IMR-90 (cell line): Measurements from ENCODE around the gene SGPL1. TPM values are rescaled to one million over a fixed set of nuclear protein-coding genes. Genes with fewer than 3 reads are reported as not detected.
"Not testable (repeated sequence)": the region's sequence is repeated elsewhere in the genome, so short reads cannot be mapped to it uniquely, and the experiment has no call there.

Experiments
- ATAC-seq: fragments of 200-7000 bp; cut with Tn5 transposase; 2 replicates; pipeline ENCODE4 v1.9.1; 2020; ENCODE audit warnings: low read depth, mild to moderate bottlenecking, moderate library complexity
- BruUV-seq: library from RNA; stranded (reverse); fragments of 400-500 nt; replicated peaks from 2 replicates; lab custom pipeline; 2021; lab: Mats Ljungman, UMichigan
- CTCF ChIA-PET: fragments of 300-600 bp; formaldehyde crosslinking; extraction: SDS; loops from one replicate; lab custom pipeline; 2021; ENCODE audit warnings: antibody characterized with exemption; lab: Yijun Ruan, JAX
- POLR2A ChIA-PET: fragments of 300-600 bp; sonication (Branson Sonifier 250); formaldehyde crosslinking; loops from one replicate; lab custom pipeline; 2022; ENCODE audit warnings: antibody characterized with exemption; ENCODE audit not compliant: unreplicated experiment; lab: Charles Lee
- DNase-seq: peaks from one replicate; pipeline ENCODE4 v3.0.0; 2013
- H2AFZ ChIP-seq: replicated peaks from 2 replicates; pipeline ENCODE3; 2013; ENCODE audit warnings: low read length, mild to moderate bottlenecking; ENCODE audit not compliant: poor library complexity
- H2AK5ac ChIP-seq: 2 replicates; pipeline ENCODE4 v1.6.1; 2013; ENCODE audit warnings: low read depth, low read length, inconsistent platforms
- H2AK9ac ChIP-seq: replicated peaks from 2 replicates; pipeline ENCODE3; 2013; ENCODE audit warnings: mild to moderate bottlenecking, low read depth, low read length, moderate library complexity; ENCODE audit not compliant: poor library complexity
- H2BK120ac ChIP-seq: 2 replicates; pipeline ENCODE4 v1.6.1; 2013; ENCODE audit warnings: low read depth, low read length, inconsistent platforms
- H2BK15ac ChIP-seq: 3 replicates; pipeline ENCODE4 v1.6.1; 2013; ENCODE audit warnings: low read depth, low read length, inconsistent platforms
- H2BK20ac ChIP-seq: 2 replicates; pipeline ENCODE4 v1.6.1; 2013; ENCODE audit warnings: low read depth, mild to moderate bottlenecking, inconsistent platforms, low read length, moderate library complexity
- H2BK5ac ChIP-seq: 2 replicates; pipeline ENCODE4 v1.6.1; 2013; ENCODE audit warnings: mild to moderate bottlenecking, low read depth, low read length, inconsistent platforms; ENCODE audit not compliant: poor library complexity, severe bottlenecking
- H3K14ac ChIP-seq: replicated peaks from 2 replicates; pipeline ENCODE4 v1.6.1; 2013; ENCODE audit warnings: low read depth, low read length, inconsistent platforms
- H3K18ac ChIP-seq: 2 replicates; pipeline ENCODE4 v1.6.1; 2013; ENCODE audit warnings: low read depth, low read length, control low read depth
- H3K23ac ChIP-seq: 2 replicates; pipeline ENCODE4 v1.6.1; 2013; ENCODE audit warnings: low read depth, low read length, inconsistent platforms
- H3K27ac ChIP-seq: 2 replicates; pipeline ENCODE4 v1.5.1; 2013; ENCODE audit warnings: mild to moderate bottlenecking, control low read depth, low read length; ENCODE audit not compliant: insufficient read depth
- H3K27me3 ChIP-seq: 2 replicates; pipeline ENCODE4 v1.6.1; 2013; ENCODE audit warnings: low read length; ENCODE audit not compliant: control insufficient read depth, insufficient read depth
- H3K36me3 ChIP-seq: 2 replicates; pipeline ENCODE4 v1.6.1; 2013; ENCODE audit warnings: low read length, mixed read lengths; ENCODE audit not compliant: control insufficient read depth, insufficient read depth
- H3K4ac ChIP-seq: 2 replicates; pipeline ENCODE4 v1.6.1; 2013; ENCODE audit warnings: low read depth, low read length, inconsistent platforms
- H3K4me1 ChIP-seq: 2 replicates; pipeline ENCODE4 v1.6.1; 2013; ENCODE audit warnings: low read length, mixed read lengths; ENCODE audit not compliant: control insufficient read depth, insufficient read depth
- H3K4me2 ChIP-seq: 2 replicates; pipeline ENCODE4 v1.6.1; 2013; ENCODE audit warnings: low read depth, mild to moderate bottlenecking, control low read depth, low read length, moderate library complexity
- H3K4me3 ChIP-seq: 2 replicates; pipeline ENCODE4 v1.5.1; 2013; ENCODE audit warnings: low read depth, mild to moderate bottlenecking, control low read depth, low read length, moderate library complexity; ENCODE audit not compliant: insufficient read depth
- H3K56ac ChIP-seq: 2 replicates; pipeline ENCODE4 v1.6.1; 2013; ENCODE audit warnings: low read length, inconsistent platforms; ENCODE audit not compliant: insufficient read depth; ENCODE audit errors: extremely low read depth
- H3K79me1 ChIP-seq, 2 experiments: 2 replicates each; pipeline ENCODE4 v1.6.1; 2013; ENCODE audit warnings: low read length in 2 of 2, inconsistent platforms in 1 of 2, low read depth in 1 of 2
- H3K9ac ChIP-seq: 2 replicates; pipeline ENCODE4 v1.6.1; 2013; ENCODE audit warnings: low read depth, low read length, control low read depth
- H3K9me1 ChIP-seq: 2 replicates; pipeline ENCODE4 v1.6.1; 2013; ENCODE audit warnings: low read length, inconsistent platforms; ENCODE audit not compliant: insufficient read depth
- H3K9me3 ChIP-seq: 2 replicates; pipeline ENCODE4 v1.6.1; 2013; ENCODE audit warnings: low read length; ENCODE audit not compliant: control insufficient read depth, insufficient read depth
- H4K20me1 ChIP-seq: 2 replicates; pipeline ENCODE4 v1.6.1; 2013; ENCODE audit warnings: low read length, inconsistent platforms; ENCODE audit not compliant: insufficient read depth
- H4K5ac ChIP-seq: 2 replicates; pipeline ENCODE4 v1.6.1; 2013; ENCODE audit warnings: mild to moderate bottlenecking, low read depth, low read length, control low read depth
- H4K8ac ChIP-seq, 2 experiments: 2 replicates each; pipeline ENCODE4 v1.6.1; 2013; ENCODE audit warnings: low read depth in 2 of 2, low read length in 2 of 2, control low read depth in 1 of 2, inconsistent platforms in 1 of 2
- H4K91ac ChIP-seq: 2 replicates; pipeline ENCODE4 v1.6.1; 2013; ENCODE audit warnings: low read depth, low read length, inconsistent platforms; ENCODE audit not compliant: insufficient read depth
- WGBS, 2 experiments: methylation state at CpG; one replicate each; pipeline versions ENCODE4 v1.1.5 to v1.1.7; 2013; ENCODE audit warnings: missing lambda C conversion rate in 2 of 2; ENCODE audit not compliant: insufficient read length in 1 of 2; ENCODE audit errors: extremely low coverage in 2 of 2; 5-methylcytosine and 5-hydroxymethylcytosine counted together
- dilution Hi-C: fragments of 300-500 bp; cut with HindIII; formaldehyde crosslinking; loops from one replicate; pipeline ENCODE4 v1.14.3; 2018; ENCODE audit warnings: low sequenced_read_pairs; ENCODE audit not compliant: unreplicated experiment
- in situ Hi-C: fragments of 300-500 bp; cut with MboI; formaldehyde crosslinking; loops from 3 replicates; pipeline ENCODE4 v1.14.3; 2019; ENCODE audit warnings: low sequenced_read_pairs, inconsistent platforms, mixed read lengths
- intact Hi-C: fragments of 100-400 bp; cut with micrococcal nuclease; formaldehyde crosslinking; loops from 2 replicates; pipeline ENCODE4 v1.10.0; 2022
- polyA plus RNA-seq, 3 experiments: library from polyadenylated mRNA; depleted of rRNA; stranded (reverse); fragments of >200 nt; gene quantifications; 2 replicates each; pipeline ENCODE4 v1.2.3, GENCODE V29; 2012; ENCODE audit warnings: low replicate concordance in 1 of 3
- total RNA-seq: library from RNA; depleted of rRNA; stranded (reverse); fragments of >200 nt; gene quantifications from 2 replicates; pipeline ENCODE4 v1.2.3, GENCODE V29; 2012

Gene SGPL1
- total and polyA plus RNA-seq, 2 of the 4 experiments (the other 2 are of a cell fraction) = 12.2 to 26.7 TPM

DNA sequence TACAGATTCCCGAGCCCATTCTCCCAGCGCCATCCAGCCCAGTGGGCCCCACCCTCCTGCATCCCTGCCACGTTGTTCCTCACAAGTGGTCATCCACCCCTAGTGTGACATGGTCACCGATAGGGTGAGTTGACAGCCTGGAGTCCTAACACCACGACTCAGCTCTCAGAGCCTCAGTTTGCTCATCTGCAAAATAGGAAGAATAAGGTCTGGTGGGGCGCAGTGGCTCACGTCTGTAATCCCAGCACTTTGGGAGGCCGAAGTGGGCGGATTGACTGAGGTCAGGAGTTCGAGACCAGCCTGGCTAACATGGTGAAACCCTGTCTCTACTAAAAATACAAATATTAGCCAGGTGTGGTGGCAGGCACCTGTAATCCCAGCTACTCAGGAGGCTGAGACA, 104.2 kb downstream of the SGPL1 start:
- CTCF ChIA-PET = interaction anchor here (0.7 to 1.8 kb wide), 2 partner anchors 16 to 364 kb away, joined by 3 to 7 read pairs; no protein-coding TSS in a partner anchor
- H3K4me3 ChIP-seq, H3K4ac ChIP-seq, POLR2A ChIA-PET, BruUV-seq, H3K36me3 ChIP-seq, H4K91ac ChIP-seq, H3K4me2 ChIP-seq, H2AK5ac ChIP-seq, H2BK20ac ChIP-seq, H4K20me1 ChIP-seq, H3K56ac ChIP-seq, H3K27ac ChIP-seq, DNase-seq, ATAC-seq, H3K14ac ChIP-seq, H2BK120ac ChIP-seq, H3K9me3 ChIP-seq, H4K8ac ChIP-seq, H2AFZ ChIP-seq, H3K4me1 ChIP-seq, intact Hi-C loops, H3K9ac ChIP-seq, H3K23ac ChIP-seq, dilution Hi-C loops, in situ Hi-C loops, H2BK5ac ChIP-seq, H3K18ac ChIP-seq, H3K79me1 ChIP-seq, H4K5ac ChIP-seq, H2AK9ac ChIP-seq, H2BK15ac ChIP-seq, H3K9me1 ChIP-seq: not testable (repeated sequence)
- no CpG with 5 or more reads among the region's 10 CpGs for WGBS, 2 experiments
- H3K27me3 ChIP-seq = peaks cover 61% of the 10 kb centered on the region
